GM10248 (cell line): Measurements from ENCODE around the gene BTBD16.

Source experiments
- CTCF ChIA-PET: fragments of 300-600 bp; sonication (Branson Sonifier 250); formaldehyde crosslinking; extraction: SDS; loops from one replicate; lab custom pipeline; 2021; ENCODE audit warnings: antibody characterized with exemption; lab: Yijun Ruan, JAX
- POLR2A ChIA-PET: fragments of 350-650 bp; sonication (Branson Sonifier 250); formaldehyde crosslinking; extraction: SDS; loops from one replicate; lab custom pipeline; 2020; ENCODE audit warnings: antibody characterized with exemption; lab: Yijun Ruan, JAX
- DNase-seq: peaks from one replicate; pipeline ENCODE4 v3.0.0; 2012; ENCODE audit errors: extremely low spot score
- TF ChIP-seq, protein P1 (sequence below): IDR thresholded peaks from 2 replicates; pipeline ENCODE4 v1.5.1; 2012; ENCODE audit warnings: mild to moderate bottlenecking, low read depth; ENCODE audit errors: extremely low read depth, missing control alignments, control extremely low read depth

The BTBD16 gene

DNA sequence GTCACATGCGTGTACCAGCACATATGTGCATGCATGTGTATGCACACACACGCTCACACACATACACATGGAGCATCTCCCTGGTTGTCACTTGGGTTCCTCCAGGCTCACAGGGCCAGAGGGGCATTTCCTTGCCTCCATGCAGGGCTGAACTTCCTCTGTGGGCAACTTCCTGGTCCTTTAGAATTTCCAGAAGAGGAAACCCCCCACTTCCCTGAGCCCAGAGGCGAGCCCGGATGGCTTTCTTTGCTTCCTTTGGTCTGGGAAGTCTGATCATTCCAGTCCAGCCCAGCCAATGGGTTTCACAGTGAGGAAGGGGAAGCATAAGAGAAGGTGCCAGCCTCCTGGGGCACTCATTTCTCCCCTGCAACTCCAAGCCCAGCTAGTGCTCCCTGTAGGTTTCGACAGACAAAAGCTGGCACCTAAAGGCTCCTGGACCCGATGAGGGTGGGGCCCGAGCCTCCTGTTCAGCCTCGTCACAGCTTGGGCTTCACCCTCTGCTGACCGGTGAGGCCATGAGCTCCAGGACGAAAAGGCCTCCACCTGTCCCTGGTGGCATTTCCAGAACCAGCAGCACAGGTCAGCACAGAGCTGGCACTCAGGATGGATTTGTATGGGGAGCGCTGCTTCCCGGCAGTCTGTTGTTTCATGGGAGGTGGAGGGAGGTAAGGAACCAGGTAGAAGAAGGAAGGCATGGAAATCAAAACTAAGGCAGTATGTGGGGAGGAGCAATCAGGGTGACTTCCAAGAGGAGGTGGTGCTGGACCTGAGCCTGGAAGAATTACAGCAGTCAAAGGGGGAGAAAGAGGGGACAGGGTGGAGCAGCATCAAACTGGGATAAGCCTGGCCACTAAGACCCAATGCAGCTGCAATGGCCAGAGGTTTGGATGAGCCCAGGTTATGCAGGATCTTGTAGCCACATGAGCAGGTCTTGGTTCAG is 23.7 kb downstream of the BTBD16 start:
- POLR2A ChIA-PET: no interaction called here
- no peak for DNase-seq
- TF ChIP-seq, protein P1, sequence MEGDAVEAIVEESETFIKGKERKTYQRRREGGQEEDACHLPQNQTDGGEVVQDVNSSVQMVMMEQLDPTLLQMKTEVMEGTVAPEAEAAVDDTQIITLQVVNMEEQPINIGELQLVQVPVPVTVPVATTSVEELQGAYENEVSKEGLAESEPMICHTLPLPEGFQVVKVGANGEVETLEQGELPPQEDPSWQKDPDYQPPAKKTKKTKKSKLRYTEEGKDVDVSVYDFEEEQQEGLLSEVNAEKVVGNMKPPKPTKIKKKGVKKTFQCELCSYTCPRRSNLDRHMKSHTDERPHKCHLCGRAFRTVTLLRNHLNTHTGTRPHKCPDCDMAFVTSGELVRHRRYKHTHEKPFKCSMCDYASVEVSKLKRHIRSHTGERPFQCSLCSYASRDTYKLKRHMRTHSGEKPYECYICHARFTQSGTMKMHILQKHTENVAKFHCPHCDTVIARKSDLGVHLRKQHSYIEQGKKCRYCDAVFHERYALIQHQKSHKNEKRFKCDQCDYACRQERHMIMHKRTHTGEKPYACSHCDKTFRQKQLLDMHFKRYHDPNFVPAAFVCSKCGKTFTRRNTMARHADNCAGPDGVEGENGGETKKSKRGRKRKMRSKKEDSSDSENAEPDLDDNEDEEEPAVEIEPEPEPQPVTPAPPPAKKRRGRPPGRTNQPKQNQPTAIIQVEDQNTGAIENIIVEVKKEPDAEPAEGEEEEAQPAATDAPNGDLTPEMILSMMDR: no peak
- CTCF ChIA-PET: interaction anchor here (0.9 to 7.6 kb wide), 8 partner anchors 10 to 271 kb away, joined by 3 to 160 read pairs (median 4); no protein-coding TSS in a partner anchor

DNA sequence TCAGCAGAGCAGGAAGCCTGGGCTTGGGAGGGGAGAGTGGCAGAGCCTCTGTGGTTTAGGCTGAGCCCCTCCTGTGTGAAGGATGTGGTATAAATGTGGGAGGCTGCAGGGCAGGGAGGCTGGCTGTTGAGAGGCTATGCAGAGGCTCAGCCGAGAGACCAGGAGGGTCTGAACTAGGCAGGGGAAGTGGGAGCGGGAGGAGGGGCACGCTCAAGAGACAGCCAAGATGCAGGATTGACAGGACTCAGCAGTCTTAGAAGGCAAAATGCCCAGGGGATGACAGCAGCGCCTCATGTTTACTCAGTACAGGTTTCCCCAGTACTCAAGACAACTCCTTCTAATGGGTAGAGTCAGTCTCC is 24.3 kb downstream of the BTBD16 start:
- no peak for DNase-seq
- TF ChIP-seq, protein P1: no peak
- CTCF ChIA-PET: interaction anchor here (1.0 to 7.6 kb wide), 4 partner anchors 11 to 147 kb away, joined by 3 to 160 read pairs (median 4); no protein-coding TSS in a partner anchor
- POLR2A ChIA-PET: no interaction called here

DNA sequence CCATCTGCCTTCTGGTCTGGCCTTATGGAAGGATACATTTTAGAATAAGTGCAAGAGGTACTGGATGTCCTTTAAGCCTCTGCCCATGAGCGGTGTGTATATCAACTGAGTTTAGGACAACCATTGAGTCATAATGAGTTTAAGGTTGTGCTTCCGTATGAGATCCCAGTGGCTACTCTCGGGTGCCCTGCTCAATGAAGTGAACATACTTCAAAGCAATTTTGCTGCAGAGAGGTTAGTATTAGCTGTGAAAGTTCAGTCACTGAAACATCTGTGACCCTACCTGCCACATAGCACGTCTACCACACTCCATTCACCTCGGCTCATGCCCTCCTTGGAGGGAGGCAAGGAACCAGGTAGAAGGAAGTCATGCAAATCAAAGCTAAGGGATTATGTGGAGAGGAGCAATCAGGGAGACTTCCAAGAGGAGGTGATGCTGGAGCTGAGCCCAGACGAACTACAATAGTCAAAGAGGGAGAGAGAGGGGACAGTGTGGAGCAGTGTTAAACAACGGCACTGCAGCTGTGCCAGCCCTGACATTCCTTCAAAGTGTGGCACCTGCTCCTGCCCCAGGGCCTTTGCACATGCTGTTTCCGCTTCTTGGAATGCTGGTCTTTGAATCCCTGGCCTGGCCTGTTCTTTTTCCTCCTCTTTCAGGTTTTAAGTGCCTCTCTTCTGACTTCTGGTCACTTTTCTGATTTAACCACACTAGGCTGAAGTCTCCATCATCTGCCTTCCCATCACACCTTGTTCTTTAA is 25.4 kb downstream of the BTBD16 start:
- POLR2A ChIA-PET: no interaction called here
- no peak for DNase-seq
- TF ChIP-seq, protein P1: no peak
- CTCF ChIA-PET: interaction anchor here (1.0 to 7.6 kb wide), 11 partner anchors 10 to 269 kb away, joined by 3 to 160 read pairs (median 7); no protein-coding TSS in a partner anchor

DNA sequence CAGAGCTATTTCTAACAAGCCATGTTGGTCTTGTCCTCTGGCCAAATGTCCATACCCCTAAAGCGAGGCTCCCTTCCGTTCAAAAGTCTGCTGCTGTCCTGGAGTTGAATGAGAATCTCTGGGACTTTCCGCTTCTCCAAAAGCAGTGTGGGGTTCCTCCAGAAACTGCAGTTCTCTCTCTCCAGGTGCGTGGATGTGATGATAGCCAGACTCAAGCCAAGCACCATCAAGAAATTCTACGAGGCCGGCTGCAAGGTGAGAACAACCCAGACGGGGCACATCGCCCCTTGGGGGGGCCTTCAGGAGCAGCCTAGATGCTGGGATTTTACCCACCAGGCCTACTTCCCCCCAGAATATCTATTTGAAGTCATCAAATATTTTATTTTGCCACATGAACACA is 26.5 kb downstream of the BTBD16 start:
- no peak for DNase-seq
- POLR2A ChIA-PET: no interaction called here
- TF ChIP-seq, protein P1: no peak
- CTCF ChIA-PET: interaction anchor here (1.0 to 7.6 kb wide), 12 partner anchors 12 to 268 kb away, joined by 3 to 160 read pairs (median 8); no protein-coding TSS in a partner anchor

DNA sequence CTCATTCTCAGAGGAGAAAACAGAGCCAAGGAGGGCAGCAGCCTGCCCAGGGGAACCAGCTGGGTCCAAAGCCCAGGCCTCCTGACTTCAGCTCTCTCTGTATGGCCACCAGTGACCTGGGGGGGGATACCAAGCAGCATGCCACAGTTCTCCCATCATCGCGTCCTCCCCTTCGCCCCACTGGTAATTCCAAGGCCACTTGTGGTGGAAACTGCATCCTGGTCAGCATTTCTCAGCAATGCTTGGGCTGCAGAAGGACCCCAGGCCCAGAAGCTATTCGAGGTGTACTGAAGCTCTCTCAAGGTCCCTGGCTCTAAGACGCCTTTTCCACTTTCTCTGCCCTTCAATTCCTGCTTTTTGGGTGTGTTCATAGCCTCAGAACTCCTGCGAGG is 27.1 kb downstream of the BTBD16 start:
- TF ChIP-seq, protein P1: no peak
- ChIA-PET POLR2A (no interaction called here), CTCF (interaction anchor here (0.9 to 7.6 kb wide), 30 partner anchors 8 to 732 kb away, joined by 3 to 160 read pairs (median 6); partner anchors contain the start of gene ARMS2)
- DNase-seq: no peak

DNA sequence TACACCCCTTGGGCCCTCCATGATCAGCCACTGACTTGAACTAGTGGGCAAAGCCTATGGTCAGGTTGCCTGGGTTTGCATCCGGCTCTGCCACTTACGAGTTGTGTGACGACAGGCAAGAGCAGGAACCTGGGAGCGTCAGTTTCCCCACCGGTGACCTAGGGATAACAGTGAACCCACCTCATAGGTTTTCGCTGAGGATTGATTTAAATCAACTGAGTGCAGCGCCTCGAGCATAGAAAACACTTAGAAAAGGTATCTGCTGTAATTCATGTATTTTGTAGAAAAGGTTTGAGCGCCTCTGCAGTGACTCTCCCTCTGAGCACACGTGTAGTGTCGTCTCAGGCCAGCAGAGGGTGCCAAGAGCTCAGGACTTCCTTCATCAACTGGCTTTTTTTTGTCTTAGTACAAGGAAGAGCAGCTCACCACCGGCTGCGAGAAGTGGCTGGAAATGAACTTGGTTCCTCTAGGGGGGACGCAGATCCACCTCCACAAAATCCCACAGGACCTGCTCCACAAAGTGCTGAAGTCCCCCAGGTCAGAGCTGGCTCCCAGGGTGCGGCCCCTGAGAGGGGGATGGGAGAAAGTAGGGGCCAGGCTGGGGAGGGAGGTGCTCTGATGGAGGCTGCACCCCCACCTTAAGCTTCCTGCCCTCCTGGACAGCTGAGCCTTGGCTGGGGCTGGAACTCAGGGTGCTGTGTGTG is 27.7 kb downstream of the BTBD16 start:
- POLR2A ChIA-PET: interaction anchor here (0.8 kb wide), 1 partner anchor 34 kb away, joined by 3 read pairs; no protein-coding TSS in a partner anchor
- TF ChIP-seq, protein P1: peak; percentile 91
- peak; percentile 79 for DNase-seq
- CTCF ChIA-PET: interaction anchor here (0.7 to 7.6 kb wide), 50 partner anchors 8 to 731 kb away, joined by 3 to 160 read pairs (median 4); partner anchors contain the start of genes ARMS2, BTBD16 and PLEKHA1
